Stomach (tissue), 9 donors: ENCODE measurements around the gene LRIG2. TPM values are rescaled to one million over a fixed set of nuclear protein-coding genes. Genes with fewer than 3 reads are reported as not detected.

ENCODE experiments used
- DNase-seq, 2 donors: peaks; one replicate each; pipeline versions ENCODE4 v3.0.0 to v3.0.0-alpha.2; 2013 to 2019
- H3K27ac ChIP-seq, 5 donors: fragments of 200-600 bp in 4 of 5; sonication (generic) in 4 of 5; one replicate each; pipeline ENCODE4 v1.5.1; 2013 to 2019; ENCODE audit warnings: mild to moderate bottlenecking in 1 of 5, moderate library complexity in 1 of 5
- H3K27me3 ChIP-seq, 3 donors: fragments of 200-600 bp; sonication (generic); one replicate each; pipeline ENCODE4 v1.5.1; 2017 to 2019; ENCODE audit warnings: mixed run types in 1 of 3
- H3K36me3 ChIP-seq, 4 donors: fragments of 200-600 bp; sonication (generic); 1 replicate in 3 of 4; 2 replicates in 1 of 4; pipeline ENCODE4 v1.5.1; 2016 to 2019
- H3K4me1 ChIP-seq, 4 donors: fragments of 200-600 bp; sonication (generic); one replicate each; pipeline ENCODE4 v1.5.1; 2016 to 2019
- H3K4me3 ChIP-seq, 4 donors: fragments of 200-600 bp; sonication (generic) in 3 of 4; one replicate each; pipeline ENCODE4 v1.5.1; 2016 to 2019; ENCODE audit warnings: mild to moderate bottlenecking in 1 of 4
- H3K9me3 ChIP-seq, 4 donors: fragments of 200-600 bp; sonication (generic); one replicate each; pipeline ENCODE4 v1.5.1; 2016 to 2019
- CTCF ChIP-seq, 7 experiments: fragments of 450-650 bp in 4 of 7; fragments of 200-600 bp in 3 of 7; sonication (generic) in 3 of 7; IDR thresholded peaks; one replicate each; pipeline ENCODE4 v1.5.1; 2016 to 2019; ENCODE audit warnings: antibody characterized with exemption in 7 of 7, control low read depth in 2 of 7, mild to moderate bottlenecking in 1 of 7
- EP300 ChIP-seq: sonication (generic); formaldehyde crosslinking; IDR thresholded peaks from one replicate; pipeline ENCODE4 v1.6.1; 2017; ENCODE audit warnings: antibody characterized with exemption
- POLR2A ChIP-seq, 4 donors: fragments of 450-650 bp; IDR thresholded peaks; one replicate each; pipeline ENCODE4 v1.6.1; 2016; ENCODE audit warnings: antibody characterized with exemption in 4 of 4, control low read depth in 2 of 4, mild to moderate bottlenecking in 1 of 4, moderate library complexity in 1 of 4
- POLR2AphosphoS5 ChIP-seq, 3 donors: sonication (generic); formaldehyde crosslinking; IDR thresholded peaks; one replicate each; pipeline ENCODE4 v1.6.1; 2016; ENCODE audit warnings: antibody characterized with exemption in 3 of 3
- WGBS, 5 donors: extraction: QIAGEN DNeasy Blood & Tissue Kit in 3 of 5; methylation state at CpG; one replicate each; pipeline versions ENCODE4 v1.1.5 to v1.1.7; 2013 to 2018; 5-methylcytosine and 5-hydroxymethylcytosine counted together
- intact Hi-C: fragments of 100-400 bp; cut with DNase I; formaldehyde crosslinking; loops from one replicate; pipeline ENCODE4 v1.15.1; 2023; ENCODE audit warnings: low total_unique reads
- polyA plus RNA-seq, 3 donors: library from polyadenylated mRNA; stranded (reverse); fragments of 200-250 nt; gene quantifications; one replicate each; pipeline ENCODE4 v1.2.3, GENCODE V29; 2013
- total RNA-seq, 5 donors: library from RNA; depleted of rRNA; stranded (reverse); fragments of >200 nt; gene quantifications; one replicate each; pipeline versions ENCODE4 v1.1.0 to v1.2.3, GENCODE V29; 2014 to 2016
- donor health status: healthy with polysubstance abuse.
- donor health status: Bipolar disorder and iron deficiency.
- donor health status: healthy.

The LRIG2 gene
- total and polyA plus RNA-seq, 8 donors: 0.87 to 47.0 (median 13.1) TPM

GRCh38 chr1:113096493-113096892 lies 23.5 kb downstream of the LRIG2 start:
- peaks cover 54 to 98% (median 92%) of the 10 kb centered on the region in 4 donors for H3K36me3 ChIP-seq
- TF ChIP-seq CTCF (IDR thresholded peaks at IDR 0.05): no peak
- TF ChIP-seq EP300: no peak
- TF ChIP-seq POLR2A (IDR thresholded peaks at IDR 0.05): no peak
- TF ChIP-seq POLR2AphosphoS5 (IDR thresholded peaks at IDR 0.05): no peak
- intact Hi-C loops: no loop called here
- H3K4me3 ChIP-seq: no peak overlapping the region
- DNase-seq: no peak
- H3K27ac ChIP-seq: no peak overlapping the region
- 94 to 99% (median 95%) methylated on average over 3 of the region's 3 CpGs for WGBS, 5 donors
- peaks cover 0 to 7% (median 3%) of the 10 kb centered on the region in 4 donors for H3K4me1 ChIP-seq
- no peaks in the 10 kb centered on the region for H3K27me3 ChIP-seq
- no peaks in the 10 kb centered on the region for H3K9me3 ChIP-seq

GRCh38 chr1:113101588-113101987 lies 28.6 kb downstream of the LRIG2 start:
- Histone ChIP-seq H3K27ac (no peak overlapping the region), H3K36me3 (peaks cover 58 to 100% (median 99%) of the 10 kb centered on the region in 4 donors), H3K4me3 (no peak overlapping the region), H3K4me1 (no peaks in the 10 kb centered on the region), H3K9me3 (no peaks in the 10 kb centered on the region), H3K27me3 (no peaks in the 10 kb centered on the region)
- TF ChIP-seq CTCF (IDR thresholded peaks at IDR 0.05): no peak
- TF ChIP-seq POLR2AphosphoS5 (IDR thresholded peaks at IDR 0.05): no peak
- no peak for TF ChIP-seq EP300
- TF ChIP-seq POLR2A (IDR thresholded peaks at IDR 0.05): no peak
- no peak for DNase-seq
- intact Hi-C loops: no loop called here

GRCh38 chr1:113103048-113103447 lies 30.1 kb downstream of the LRIG2 start:
- Histone ChIP-seq H3K9me3 (no peaks in the 10 kb centered on the region), H3K4me3 (no peak overlapping the region), H3K27me3 (no peaks in the 10 kb centered on the region), H3K27ac (no peak overlapping the region), H3K4me1 (no peaks in the 10 kb centered on the region), H3K36me3 (peaks cover 63 to 100% (median 99%) of the 10 kb centered on the region in 4 donors)
- TF ChIP-seq POLR2AphosphoS5 (IDR thresholded peaks at IDR 0.05) (no peak), EP300 (no peak), POLR2A (IDR thresholded peaks at IDR 0.05) (no peak), CTCF (IDR thresholded peaks at IDR 0.05) (no peak)
- intact Hi-C loops: no loop called here
- DNase-seq: no peak
- 62 to 75% (median 70%) methylated on average over 1 of the region's 1 CpG for WGBS, 5 donors

- no peaks in the 10 kb centered on the region for H3K9me3 ChIP-seq
- H3K4me1 ChIP-seq: no peaks in the 10 kb centered on the region
- DNase-seq: no peak
- no peak overlapping the region for H3K4me3 ChIP-seq
- TF ChIP-seq EP300 (no peak), POLR2AphosphoS5 (IDR thresholded peaks at IDR 0.05) (no peak), CTCF (IDR thresholded peaks at IDR 0.05) (no peak), POLR2A (IDR thresholded peaks at IDR 0.05) (no peak)
- H3K27me3 ChIP-seq: no peaks in the 10 kb centered on the region
- H3K27ac ChIP-seq: no peak overlapping the region
- intact Hi-C loops: no loop called here
- peaks cover 69 to 100% (median 99%) of the 10 kb centered on the region in 4 donors for H3K36me3 ChIP-seq
These were observed 31.0 kb downstream of the LRIG2 start for GRCh38 chr1:113103977-113104376.
